Measurements from ENCODE around the gene TIMP2.

GRCh38 chr17:78933959-78934568 is 8.9 kb upstream of the TIMP2 start:
- TF ChIP-seq SP1 (IDR thresholded peaks at IDR 0.05; ENCODE audit: low read depth): no peak
- no peak for TF ChIP-seq ZNF274 (IDR thresholded peaks at IDR 0.05; ENCODE audit: low read depth, low read length)
- TF ChIP-seq REST (IDR thresholded peaks at IDR 0.05; ENCODE audit: low read depth): no peak

All from HCT116 (cell line).